SU-DHL-6 (cell line): ENCODE data around the gene CACNA1C.

Experiments used
- H2AFZ ChIP-seq: fragments of 200-600 bp; sonication (generic); 2 replicates; pipeline ENCODE4 v1.6.1; 2014; ENCODE audit warnings: low read depth, mild to moderate bottlenecking, moderate library complexity, mixed read lengths, antibody characterized with exemption, low read length; ENCODE audit not compliant: severe bottlenecking
- H3F3A ChIP-seq: fragments of 200-600 bp; shearing (Covaris generic); 2 replicates; pipeline ENCODE4 v1.6.0; 2016; ENCODE audit warnings: antibody characterized with exemption, mild to moderate bottlenecking; ENCODE audit not compliant: insufficient read depth
- H3K27ac ChIP-seq: fragments of 200-600 bp; sonication (generic); 2 replicates; pipeline ENCODE4 v1.5.1; 2016; ENCODE audit warnings: low read depth, mild to moderate bottlenecking, low read length, moderate library complexity, mixed read lengths
- H3K27me3 ChIP-seq: fragments of 200-600 bp; sonication (generic), shearing (Covaris generic); 2 replicates; pipeline ENCODE4 v1.6.0; 2014; ENCODE audit warnings: mild to moderate bottlenecking, low read length
- H3K36me3 ChIP-seq: fragments of 200-600 bp; sonication (generic); 2 replicates; pipeline ENCODE4 v1.6.1; 2014; ENCODE audit warnings: mild to moderate bottlenecking, low read length, mixed read lengths
- H3K4me2 ChIP-seq: fragments of 300-600, 200-600 bp; shearing (Covaris generic), sonication (generic); 2 replicates; pipeline ENCODE4 v1.6.0; 2014; ENCODE audit warnings: low read length, low read depth, mild to moderate bottlenecking; ENCODE audit not compliant: poor library complexity, severe bottlenecking
- H3K4me3 ChIP-seq: fragments of 200-600 bp; sonication (generic); 2 replicates; pipeline ENCODE4 v1.5.1; 2014; ENCODE audit warnings: antibody characterized with exemption, low read length, mild to moderate bottlenecking, mixed read lengths; ENCODE audit not compliant: insufficient read depth, poor library complexity, severe bottlenecking
- H3K79me2 ChIP-seq: fragments of 200-600 bp; sonication (generic); 2 replicates; pipeline ENCODE4 v1.6.1; 2014; ENCODE audit warnings: mild to moderate bottlenecking, low read length, moderate library complexity; ENCODE audit not compliant: insufficient read depth
- H3K9ac ChIP-seq: fragments of 200-600 bp; sonication (generic); 2 replicates; pipeline ENCODE4 v1.7.0; 2014; ENCODE audit warnings: mild to moderate bottlenecking, low read length
- H3K9me2 ChIP-seq: fragments of 200-600 bp; sonication (generic); replicated peaks from 2 replicates; pipeline ENCODE4 v1.6.1; 2014; ENCODE audit warnings: low read length; ENCODE audit not compliant: insufficient read depth
- H3K9me3 ChIP-seq: fragments of 200-600 bp; sonication (generic); 2 replicates; pipeline ENCODE4 v1.6.1; 2014; ENCODE audit warnings: low read length, mixed read lengths; ENCODE audit not compliant: insufficient read depth
- H4K20me1 ChIP-seq: fragments of 200-600 bp; sonication (generic); 2 replicates; pipeline ENCODE4 v1.6.1; 2014; ENCODE audit warnings: low read depth, mild to moderate bottlenecking, antibody characterized with exemption, low read length, moderate library complexity, mixed read lengths
- EZH2phosphoT487 ChIP-seq: fragments of 200-600 bp; sonication (generic), shearing (Covaris generic); conservative IDR thresholded peaks from 2 replicates; pipeline ENCODE4 v1.6.1; 2018; ENCODE audit warnings: mild to moderate bottlenecking, antibody characterized with exemption, low read length, moderate library complexity, mixed read lengths
- TF ChIP-seq, protein P1 (sequence below): fragments of 200-600 bp; sonication (generic); IDR thresholded peaks from one replicate; pipeline ENCODE4 v1.5.1; 2017; ENCODE audit warnings: antibody characterized with exemption, mild to moderate bottlenecking, low read length, moderate library complexity; ENCODE audit not compliant: insufficient read depth, poor library complexity, severe bottlenecking

Gene CACNA1C

GRCh38 chr12:2242816-2243215 is 190.0 kb downstream of the CACNA1C start:
- Histone ChIP-seq H3K27ac (no peak overlapping the region), H3K4me3 (no peak overlapping the region), H3K4me2 (no peak overlapping the region), H2AFZ (no peak overlapping the region), H4K20me1 (no peaks in the 10 kb centered on the region), H3K9ac (no peak overlapping the region), H3K9me3 (no peaks in the 10 kb centered on the region), H3K79me2 (no peaks in the 10 kb centered on the region), H3F3A (peaks cover 20% of the 10 kb centered on the region), H3K36me3 (no peaks in the 10 kb centered on the region), H3K27me3 (no peaks in the 10 kb centered on the region), H3K9me2 (no peaks in the 10 kb centered on the region)
- TF ChIP-seq, protein P1, sequence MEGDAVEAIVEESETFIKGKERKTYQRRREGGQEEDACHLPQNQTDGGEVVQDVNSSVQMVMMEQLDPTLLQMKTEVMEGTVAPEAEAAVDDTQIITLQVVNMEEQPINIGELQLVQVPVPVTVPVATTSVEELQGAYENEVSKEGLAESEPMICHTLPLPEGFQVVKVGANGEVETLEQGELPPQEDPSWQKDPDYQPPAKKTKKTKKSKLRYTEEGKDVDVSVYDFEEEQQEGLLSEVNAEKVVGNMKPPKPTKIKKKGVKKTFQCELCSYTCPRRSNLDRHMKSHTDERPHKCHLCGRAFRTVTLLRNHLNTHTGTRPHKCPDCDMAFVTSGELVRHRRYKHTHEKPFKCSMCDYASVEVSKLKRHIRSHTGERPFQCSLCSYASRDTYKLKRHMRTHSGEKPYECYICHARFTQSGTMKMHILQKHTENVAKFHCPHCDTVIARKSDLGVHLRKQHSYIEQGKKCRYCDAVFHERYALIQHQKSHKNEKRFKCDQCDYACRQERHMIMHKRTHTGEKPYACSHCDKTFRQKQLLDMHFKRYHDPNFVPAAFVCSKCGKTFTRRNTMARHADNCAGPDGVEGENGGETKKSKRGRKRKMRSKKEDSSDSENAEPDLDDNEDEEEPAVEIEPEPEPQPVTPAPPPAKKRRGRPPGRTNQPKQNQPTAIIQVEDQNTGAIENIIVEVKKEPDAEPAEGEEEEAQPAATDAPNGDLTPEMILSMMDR, result no peak
- TF ChIP-seq EZH2phosphoT487, result no peak

DNA sequence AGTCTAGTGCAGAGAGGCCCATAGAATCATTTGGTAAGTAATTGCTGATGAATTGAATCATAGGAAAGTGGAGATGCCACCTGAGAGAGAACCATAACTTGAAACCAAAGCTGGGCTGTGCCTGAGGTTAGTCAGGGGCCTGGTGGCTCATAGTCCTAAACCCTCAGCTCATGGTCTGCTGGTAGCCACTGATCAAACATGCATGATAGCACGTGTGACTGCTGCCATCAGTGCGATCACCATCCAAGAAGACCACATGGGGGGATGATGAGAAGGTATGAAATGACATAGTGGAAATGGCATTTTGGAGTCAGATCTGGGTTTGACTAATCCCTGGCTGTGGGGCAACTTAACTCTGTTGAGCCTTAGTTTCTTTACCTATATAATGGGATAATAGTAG is 190.5 kb downstream of the CACNA1C start:
- no peak overlapping the region for H3K9ac ChIP-seq
- TF ChIP-seq, protein P1, result no peak
- TF ChIP-seq EZH2phosphoT487, result no peak
- no peak overlapping the region for H3K27ac ChIP-seq

GRCh38 chr12:2244013-2244861 is 191.4 kb downstream of the CACNA1C start:
- no peak overlapping the region for H3K27ac ChIP-seq
- H3K4me3 ChIP-seq, result no peak overlapping the region
- H3K9ac ChIP-seq, result no peak overlapping the region
- H3K79me2 ChIP-seq, result no peaks in the 10 kb centered on the region
- no peak overlapping the region for H2AFZ ChIP-seq
- no peaks in the 10 kb centered on the region for H4K20me1 ChIP-seq
- peak overlapping the region; percentile 73 for H3K4me2 ChIP-seq
- H3K36me3 ChIP-seq, result no peaks in the 10 kb centered on the region
- H3K9me3 ChIP-seq, result no peaks in the 10 kb centered on the region
- H3K27me3 ChIP-seq, result no peaks in the 10 kb centered on the region
- H3K9me2 ChIP-seq, result no peaks in the 10 kb centered on the region
- peaks cover 35% of the 10 kb centered on the region for H3F3A ChIP-seq
- no peak for TF ChIP-seq EZH2phosphoT487
- TF ChIP-seq, protein P1, result no peak

More for the DNA sequence above, 190.5 kb downstream of the CACNA1C start:
- no peak overlapping the region for H3K4me3 ChIP-seq
- no peak overlapping the region for H3K4me2 ChIP-seq
- no peaks in the 10 kb centered on the region for H3K9me3 ChIP-seq
- no peaks in the 10 kb centered on the region for H3K36me3 ChIP-seq
- peaks cover 25% of the 10 kb centered on the region for H3F3A ChIP-seq
- no peaks in the 10 kb centered on the region for H4K20me1 ChIP-seq
- H2AFZ ChIP-seq, result no peak overlapping the region
- no peaks in the 10 kb centered on the region for H3K27me3 ChIP-seq
- no peaks in the 10 kb centered on the region for H3K9me2 ChIP-seq
- no peaks in the 10 kb centered on the region for H3K79me2 ChIP-seq
